SKM-1 (cell line): ENCODE measurements around the gene ADAMTS14.
"Not testable (repeated sequence)": the region's sequence is repeated elsewhere in the genome, so short reads cannot be mapped to it uniquely, and the experiment has no call there.

ENCODE experiments used
- DNase-seq: peaks from one replicate; lab custom pipeline; 2025; ENCODE audit not compliant: unreplicated experiment; lab: John Stamatoyannopoulos, UW

The ADAMTS14 gene

GRCh38 chr10:70749756-70750155 is 77.5 kb downstream of the ADAMTS14 start:
- no peak for DNase-seq

GRCh38 chr10:70750156-70750703 is 77.9 kb downstream of the ADAMTS14 start:
- no peak for DNase-seq

- DNase-seq = no peak
Measured at GRCh38 chr10:70751356-70751755, 79.0 kb downstream of the ADAMTS14 start.

GRCh38 chr10:70751991-70752390 is 79.7 kb downstream of the ADAMTS14 start:
- DNase-seq = no peak

GRCh38 chr10:70752571-70752970 is 80.3 kb downstream of the ADAMTS14 start:
- DNase-seq = no peak

GRCh38 chr10:70753026-70753663 is 80.8 kb downstream of the ADAMTS14 start:
- no peak for DNase-seq

GRCh38 chr10:70753841-70754621 is 81.7 kb downstream of the ADAMTS14 start:
- no peak for DNase-seq

GRCh38 chr10:70756700-70757360 is 84.5 kb downstream of the ADAMTS14 start:
- no peak for DNase-seq

GRCh38 chr10:70757856-70758255 is 85.5 kb downstream of the ADAMTS14 start:
- no peak for DNase-seq

- DNase-seq = peak; percentile 82
Measured at GRCh38 chr10:70758757-70759514, 86.6 kb downstream of the ADAMTS14 start.

- peak; percentile 74 for DNase-seq
Measured at GRCh38 chr10:70759781-70760180, 87.5 kb downstream of the ADAMTS14 start.

- no peak for DNase-seq
Measured at GRCh38 chr10:70760271-70760787, 88.0 kb downstream of the ADAMTS14 start.

- DNase-seq = no peak
Measured at GRCh38 chr10:70761031-70761601, 88.8 kb downstream of the ADAMTS14 start.

- DNase-seq = no peak
Measured at GRCh38 chr10:70761727-70762350, 89.5 kb downstream of the ADAMTS14 start.

- DNase-seq = no peak
Measured at GRCh38 chr10:70762441-70763175, 90.3 kb downstream of the ADAMTS14 start.

GRCh38 chr10:70763567-70763966 is 91.3 kb downstream of the ADAMTS14 start:
- no peak for DNase-seq

GRCh38 chr10:70765794-70766594 is 93.7 kb downstream of the ADAMTS14 start:
- no peak for DNase-seq

GRCh38 chr10:70768026-70768685 is 95.8 kb downstream of the ADAMTS14 start:
- not testable (repeated sequence) for DNase-seq
